ENCODE measurements around the gene TRPT1.

TRPT1 gene

GRCh38 chr11:64218628-64219353 lies 7.2 kb downstream of the TRPT1 start:
- peaks cover 71% of the 10 kb centered on the region for H3K36me3 ChIP-seq (ENCODE audit: control insufficient read depth, low read length)
- peaks cover 24% of the 10 kb centered on the region for H3F3A ChIP-seq (ENCODE audit: control insufficient read depth, insufficient read depth)
- no peaks in the 10 kb centered on the region for H4K20me1 ChIP-seq (ENCODE audit: control insufficient read depth, insufficient read depth, low read depth, low read length)
- no peaks in the 10 kb centered on the region for H3K9me2 ChIP-seq (replicated peaks; ENCODE audit: control insufficient read depth, low read length)
- H3K4me1 ChIP-seq (ENCODE audit: control insufficient read depth, low read length), result peaks cover 33% of the 10 kb centered on the region
- no peak overlapping the region for H3K4me2 ChIP-seq (ENCODE audit: low read length)
- no peak overlapping the region for H3K27ac ChIP-seq (ENCODE audit: low read depth, low read length)
- H3K4me3 ChIP-seq (ENCODE audit: low read length), result no peak overlapping the region
- TF ChIP-seq EZH2phosphoT487 (IDR thresholded peaks at IDR 0.05; ENCODE audit: borderline replicate concordance, low read length), result no peak
- H3K27me3 ChIP-seq (ENCODE audit: control insufficient read depth, low read length), result no peaks in the 10 kb centered on the region
- H3K9me3 ChIP-seq (ENCODE audit: control insufficient read depth, insufficient read depth, low read length), result no peaks in the 10 kb centered on the region
- H3K79me2 ChIP-seq (ENCODE audit: control insufficient read depth, low read length), result peaks cover 3% of the 10 kb centered on the region; the same call in 1 of the 2 replicates

GRCh38 chr11:64216879-64217278 lies 9.1 kb downstream of the TRPT1 start:
- H4K20me1 ChIP-seq (ENCODE audit: control insufficient read depth, insufficient read depth, low read depth, low read length), result no peaks in the 10 kb centered on the region
- no peaks in the 10 kb centered on the region for H3K27me3 ChIP-seq (ENCODE audit: control insufficient read depth, low read length)
- no peak for TF ChIP-seq EZH2phosphoT487 (IDR thresholded peaks at IDR 0.05; ENCODE audit: borderline replicate concordance, low read length)
- TF ChIP-seq, protein P1, sequence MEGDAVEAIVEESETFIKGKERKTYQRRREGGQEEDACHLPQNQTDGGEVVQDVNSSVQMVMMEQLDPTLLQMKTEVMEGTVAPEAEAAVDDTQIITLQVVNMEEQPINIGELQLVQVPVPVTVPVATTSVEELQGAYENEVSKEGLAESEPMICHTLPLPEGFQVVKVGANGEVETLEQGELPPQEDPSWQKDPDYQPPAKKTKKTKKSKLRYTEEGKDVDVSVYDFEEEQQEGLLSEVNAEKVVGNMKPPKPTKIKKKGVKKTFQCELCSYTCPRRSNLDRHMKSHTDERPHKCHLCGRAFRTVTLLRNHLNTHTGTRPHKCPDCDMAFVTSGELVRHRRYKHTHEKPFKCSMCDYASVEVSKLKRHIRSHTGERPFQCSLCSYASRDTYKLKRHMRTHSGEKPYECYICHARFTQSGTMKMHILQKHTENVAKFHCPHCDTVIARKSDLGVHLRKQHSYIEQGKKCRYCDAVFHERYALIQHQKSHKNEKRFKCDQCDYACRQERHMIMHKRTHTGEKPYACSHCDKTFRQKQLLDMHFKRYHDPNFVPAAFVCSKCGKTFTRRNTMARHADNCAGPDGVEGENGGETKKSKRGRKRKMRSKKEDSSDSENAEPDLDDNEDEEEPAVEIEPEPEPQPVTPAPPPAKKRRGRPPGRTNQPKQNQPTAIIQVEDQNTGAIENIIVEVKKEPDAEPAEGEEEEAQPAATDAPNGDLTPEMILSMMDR (IDR thresholded peaks at IDR 0.05; ENCODE audit: low read depth, low read length, poor library complexity, severe bottlenecking), result peak; percentile 29
- H3K4me1 ChIP-seq (ENCODE audit: control insufficient read depth, low read length), result peaks cover 52% of the 10 kb centered on the region
- peaks cover 22% of the 10 kb centered on the region for H3F3A ChIP-seq (ENCODE audit: control insufficient read depth, insufficient read depth)
- H3K36me3 ChIP-seq (ENCODE audit: control insufficient read depth, low read length), result peaks cover 71% of the 10 kb centered on the region
- H3K4me2 ChIP-seq (ENCODE audit: low read length), result no peak overlapping the region
- H3K4me3 ChIP-seq (ENCODE audit: low read length), result no peak overlapping the region
- H3K27ac ChIP-seq (ENCODE audit: low read depth, low read length), result peak overlapping the region; percentile 29; the same call in 1 of the 2 replicates
- H3K9me2 ChIP-seq (replicated peaks; ENCODE audit: control insufficient read depth, low read length), result no peaks in the 10 kb centered on the region
- peaks cover 8% of the 10 kb centered on the region for H3K79me2 ChIP-seq (ENCODE audit: control insufficient read depth, low read length)
- no peaks in the 10 kb centered on the region for H3K9me3 ChIP-seq (ENCODE audit: control insufficient read depth, insufficient read depth, low read length)

DNA sequence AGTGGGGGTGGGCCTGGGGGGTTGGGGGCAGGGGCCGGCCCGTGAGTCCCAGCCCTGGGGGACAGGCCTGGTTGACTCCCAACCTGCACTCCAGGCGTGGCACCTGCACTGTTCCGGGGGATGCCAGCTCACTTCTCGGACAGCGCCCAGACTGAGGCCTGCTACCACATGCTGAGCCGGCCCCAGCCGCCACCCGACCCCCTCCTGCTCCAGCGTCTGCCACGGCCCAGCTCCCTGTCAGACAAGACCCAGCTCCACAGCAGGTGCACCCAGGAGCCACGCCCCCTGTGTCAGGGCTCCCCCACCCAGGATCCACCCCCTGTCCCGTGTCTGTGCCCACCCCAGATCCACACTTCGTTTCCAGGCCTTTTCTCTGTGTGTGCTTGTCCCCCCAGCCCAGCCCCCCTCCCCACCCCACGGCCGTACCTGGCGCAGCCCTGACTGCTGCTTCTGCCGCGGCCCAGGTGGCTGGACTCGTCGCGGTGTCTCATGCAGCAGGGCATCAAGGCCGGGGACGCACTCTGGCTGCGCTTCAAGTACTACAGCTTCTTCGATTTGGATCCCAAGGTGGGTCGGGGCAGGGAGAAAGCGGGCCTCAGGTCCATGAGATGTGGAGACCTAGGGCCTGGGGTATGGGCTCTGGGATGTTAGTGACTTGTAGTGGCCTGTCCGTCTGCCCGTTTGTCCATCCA lies 14.7 kb downstream of the TRPT1 start:
- Histone ChIP-seq H3K4me1 (ENCODE audit: control insufficient read depth, low read length) (peaks cover 96% of the 10 kb centered on the region), H3K4me2 (ENCODE audit: low read length) (peak overlapping the region; percentile 15; the same call in 1 of the 2 replicates), H3K9me3 (ENCODE audit: control insufficient read depth, insufficient read depth, low read length) (no peaks in the 10 kb centered on the region), H3K27ac (ENCODE audit: low read depth, low read length) (no peak overlapping the region), H3K27me3 (ENCODE audit: control insufficient read depth, low read length) (no peaks in the 10 kb centered on the region), H3F3A (ENCODE audit: control insufficient read depth, insufficient read depth) (peaks cover 22% of the 10 kb centered on the region), H3K79me2 (ENCODE audit: control insufficient read depth, low read length) (peaks cover 47% of the 10 kb centered on the region), H3K4me3 (ENCODE audit: low read length) (no peak overlapping the region), H4K20me1 (ENCODE audit: control insufficient read depth, insufficient read depth, low read depth, low read length) (no peaks in the 10 kb centered on the region; the same call in 1 of the 2 replicates), H3K9me2 (replicated peaks; ENCODE audit: control insufficient read depth, low read length) (no peaks in the 10 kb centered on the region), H3K36me3 (ENCODE audit: control insufficient read depth, low read length) (peaks cover 82% of the 10 kb centered on the region)
- TF ChIP-seq EZH2phosphoT487 (IDR thresholded peaks at IDR 0.05; ENCODE audit: borderline replicate concordance, low read length), result no peak
- TF ChIP-seq, protein P1 (IDR thresholded peaks at IDR 0.05; ENCODE audit: low read depth, low read length, poor library complexity, severe bottlenecking), result no peak
